ENCODE results near the gene ATP2B2. TPM values are rescaled to one million over a fixed set of nuclear protein-coding genes. Genes with fewer than 3 reads are reported as not detected.

The ATP2B2 gene
- total RNA-seq, 1 donor from 2014 or later = not detected

- no peak overlapping the region for H3K9ac ChIP-seq
- H3K27ac ChIP-seq = no peak overlapping the region
- no peak overlapping the region for H3K4me3 ChIP-seq
- H3K36me3 ChIP-seq = no peaks in the 10 kb centered on the region
- no peaks in the 10 kb centered on the region for H3F3A ChIP-seq (ENCODE audit: low read depth)
- H3K4me3 Mint-ChIP-seq = no peak overlapping the region
- no peaks in the 10 kb centered on the region for H4K20me1 ChIP-seq (ENCODE audit: low read depth)
- H3K9me3 ChIP-seq (ENCODE audit: low read depth) = no peaks in the 10 kb centered on the region
- no peak for DNase-seq (ENCODE audit: low spot score)
- H3K27me3 ChIP-seq = no peaks in the 10 kb centered on the region
- H3K9me3 Mint-ChIP-seq = no peaks in the 10 kb centered on the region
- H3K27me3 Mint-ChIP-seq (ENCODE audit: insufficient read depth, low read depth) = peaks cover 12% of the 10 kb centered on the region
- peaks cover 3% of the 10 kb centered on the region for H3K4me1 Mint-ChIP-seq
- H3K79me2 ChIP-seq (ENCODE audit: low read depth) = no peaks in the 10 kb centered on the region
- no peaks in the 10 kb centered on the region for H3K4me1 ChIP-seq
- no peak overlapping the region for H3K27ac Mint-ChIP-seq
- TF ChIP-seq CTCF (IDR thresholded peaks at IDR 0.05) = no peak
- TF ChIP-seq EZH2phosphoT487 (IDR thresholded peaks at IDR 0.05) = no peak
- TF ChIP-seq EZH2 (IDR thresholded peaks at IDR 0.05) = no peak
- no peaks in the 10 kb centered on the region for H3K36me3 Mint-ChIP-seq
- H2AFZ ChIP-seq (replicated peaks) = no peak overlapping the region
- H3K4me2 ChIP-seq = no peak overlapping the region
These were observed 115.4 kb downstream of the ATP2B2 start for GRCh38 chr3:10389995-10390394.

GRCh38 chr3:10389339-10389738 is 116.0 kb downstream of the ATP2B2 start:
- no peaks in the 10 kb centered on the region for H3K36me3 Mint-ChIP-seq
- peaks cover 15% of the 10 kb centered on the region for H3K27me3 Mint-ChIP-seq (ENCODE audit: insufficient read depth, low read depth)
- H3F3A ChIP-seq (ENCODE audit: low read depth) = no peaks in the 10 kb centered on the region
- H3K4me2 ChIP-seq = no peak overlapping the region
- no peak for DNase-seq (ENCODE audit: low spot score)
- H3K27me3 ChIP-seq = no peaks in the 10 kb centered on the region
- H3K4me1 ChIP-seq = no peaks in the 10 kb centered on the region
- TF ChIP-seq EZH2 (IDR thresholded peaks at IDR 0.05) (no peak), CTCF (IDR thresholded peaks at IDR 0.05) (no peak), EZH2phosphoT487 (IDR thresholded peaks at IDR 0.05) (no peak)
- H3K9ac ChIP-seq = no peak overlapping the region
- H3K27ac Mint-ChIP-seq = no peak overlapping the region
- H3K4me3 Mint-ChIP-seq = no peak overlapping the region
- H3K79me2 ChIP-seq (ENCODE audit: low read depth) = no peaks in the 10 kb centered on the region
- H4K20me1 ChIP-seq (ENCODE audit: low read depth) = no peaks in the 10 kb centered on the region
- peaks cover 4% of the 10 kb centered on the region for H3K4me1 Mint-ChIP-seq
- no peak overlapping the region for H3K4me3 ChIP-seq
- no peaks in the 10 kb centered on the region for H3K9me3 ChIP-seq (ENCODE audit: low read depth)
- H3K36me3 ChIP-seq = no peaks in the 10 kb centered on the region
- no peak overlapping the region for H2AFZ ChIP-seq (replicated peaks)
- no peaks in the 10 kb centered on the region for H3K9me3 Mint-ChIP-seq
- H3K27ac ChIP-seq = no peak overlapping the region

GRCh38 chr3:10387881-10388609 is 117.3 kb downstream of the ATP2B2 start:
- no peak overlapping the region for H3K4me3 Mint-ChIP-seq
- Histone ChIP-seq H3K9ac (no peak overlapping the region), H3K27me3 (no peaks in the 10 kb centered on the region), H3K9me3 (ENCODE audit: low read depth) (no peaks in the 10 kb centered on the region), H3K27ac (no peak overlapping the region), H2AFZ (replicated peaks) (no peak overlapping the region), H3K4me1 (no peaks in the 10 kb centered on the region), H3K79me2 (ENCODE audit: low read depth) (no peaks in the 10 kb centered on the region), H3F3A (ENCODE audit: low read depth) (no peaks in the 10 kb centered on the region), H3K4me3 (no peak overlapping the region), H3K4me2 (no peak overlapping the region), H4K20me1 (ENCODE audit: low read depth) (no peaks in the 10 kb centered on the region), H3K36me3 (no peaks in the 10 kb centered on the region)
- DNase-seq (ENCODE audit: low spot score) = no peak
- no peaks in the 10 kb centered on the region for H3K36me3 Mint-ChIP-seq
- no peak overlapping the region for H3K27ac Mint-ChIP-seq
- H3K9me3 Mint-ChIP-seq = no peaks in the 10 kb centered on the region
- peaks cover 4% of the 10 kb centered on the region for H3K4me1 Mint-ChIP-seq
- H3K27me3 Mint-ChIP-seq (ENCODE audit: insufficient read depth, low read depth) = peaks cover 19% of the 10 kb centered on the region
- TF ChIP-seq EZH2phosphoT487 (IDR thresholded peaks at IDR 0.05) (no peak), CTCF (IDR thresholded peaks at IDR 0.05) (no peak), EZH2 (IDR thresholded peaks at IDR 0.05) (no peak)
